GM19043 (cell line): ENCODE data around the gene PDZK1.
"Not testable (repeated sequence)": the region's sequence is repeated elsewhere in the genome, so short reads cannot be mapped to it uniquely, and the experiment has no call there.

Experiments
- ATAC-seq: cut with Tn5 transposase; IDR thresholded peaks from one replicate; pipeline ENCODE4 v1.9.1; 2021; ENCODE audit warnings: low read depth; ENCODE audit not compliant: unreplicated experiment

Gene PDZK1

GRCh38 chr1:145711213-145711651 is 4.1 kb upstream of the PDZK1 start:
- no peak for ATAC-seq

DNA sequence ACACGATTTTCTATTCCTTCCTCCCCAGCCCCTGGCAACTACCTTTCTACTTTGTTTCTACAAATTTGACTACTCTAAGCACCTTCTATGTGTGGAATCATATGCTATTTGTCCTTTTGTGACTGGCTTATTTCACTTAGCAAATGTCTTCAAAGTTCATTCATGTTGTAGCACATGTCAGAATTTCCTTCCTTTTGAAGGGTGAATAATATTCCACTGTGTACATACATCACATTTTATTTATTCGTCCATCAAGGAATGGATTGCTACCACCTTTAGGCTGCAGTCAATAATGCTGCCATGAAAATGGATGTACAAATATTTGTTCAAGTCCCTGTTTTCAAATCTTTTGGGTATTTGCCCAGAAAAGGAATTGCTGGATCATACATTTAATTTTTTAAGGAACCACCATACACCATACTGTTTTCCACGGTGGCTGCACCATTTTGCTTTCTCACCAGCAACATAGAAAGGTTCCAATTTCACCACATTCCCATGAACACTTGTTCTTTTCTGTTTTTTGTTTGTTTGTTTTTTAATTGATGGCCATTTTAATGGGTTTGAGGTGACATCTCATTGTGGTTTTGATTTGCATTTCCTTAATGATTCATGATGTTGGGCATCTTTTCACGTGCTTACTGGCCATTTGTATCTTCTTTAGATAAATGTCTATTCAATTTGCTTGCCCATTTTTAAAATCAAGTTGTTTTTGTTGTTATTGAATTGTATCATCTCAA is 3.3 kb upstream of the PDZK1 start:
- no peak for ATAC-seq

DNA sequence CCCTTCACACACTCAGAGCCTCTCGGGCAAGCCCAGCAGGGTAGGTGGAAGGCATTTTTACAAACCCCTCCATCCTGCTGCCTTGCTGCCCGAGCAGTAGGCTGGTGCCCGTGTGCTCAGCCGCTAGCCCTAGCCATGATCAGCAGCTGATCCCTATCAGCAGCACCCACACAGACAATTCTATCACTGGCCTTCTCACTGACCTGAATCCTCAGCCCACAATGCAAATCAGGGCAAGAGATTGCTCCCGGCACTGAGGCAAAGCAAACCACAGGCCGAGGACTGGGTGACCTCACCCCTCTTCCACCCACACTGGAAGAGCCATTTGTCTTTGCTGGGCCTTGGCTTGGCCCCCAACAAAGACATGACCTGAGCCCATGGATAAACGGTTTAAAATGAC is 895 bp upstream of the PDZK1 start:
- ATAC-seq, result no peak

GRCh38 chr1:145706086-145706664 is 993 bp downstream of the PDZK1 start:
- no peak for ATAC-seq

GRCh38 chr1:145705622-145706021 is 1.5 kb downstream of the PDZK1 start:
- ATAC-seq, result no peak

GRCh38 chr1:145702826-145703225 is 4.3 kb downstream of the PDZK1 start:
- ATAC-seq, result no peak

- ATAC-seq, result no peak
Measured at GRCh38 chr1:145702052-145702451, 5.1 kb downstream of the PDZK1 start.

DNA sequence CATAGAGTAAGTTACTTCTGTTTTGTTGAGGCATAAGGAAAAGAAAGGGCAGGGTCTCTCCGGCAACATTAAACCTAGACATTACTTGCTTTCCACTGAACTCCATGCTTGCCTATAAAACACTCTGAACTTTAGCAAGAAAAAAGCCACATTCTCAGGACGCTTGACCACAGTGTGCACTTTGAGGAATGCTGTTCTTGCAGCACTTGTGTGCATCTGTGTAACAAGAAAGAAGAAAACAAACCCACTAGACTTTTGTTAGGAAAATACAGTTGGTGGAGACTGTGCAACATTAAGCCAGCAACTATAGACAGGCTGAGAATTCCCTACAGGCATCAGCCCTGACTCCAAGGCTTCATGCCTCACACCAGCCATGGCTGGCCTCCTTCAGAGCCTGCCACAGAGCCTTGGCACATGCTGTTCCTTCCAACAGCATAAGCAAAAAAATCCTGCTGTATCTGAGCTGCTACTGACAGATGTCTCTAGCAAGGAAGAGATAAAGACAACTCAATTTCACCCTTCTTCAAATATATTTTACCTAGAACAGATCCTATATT is 5.8 kb downstream of the PDZK1 start:
- ATAC-seq, result no peak

DNA sequence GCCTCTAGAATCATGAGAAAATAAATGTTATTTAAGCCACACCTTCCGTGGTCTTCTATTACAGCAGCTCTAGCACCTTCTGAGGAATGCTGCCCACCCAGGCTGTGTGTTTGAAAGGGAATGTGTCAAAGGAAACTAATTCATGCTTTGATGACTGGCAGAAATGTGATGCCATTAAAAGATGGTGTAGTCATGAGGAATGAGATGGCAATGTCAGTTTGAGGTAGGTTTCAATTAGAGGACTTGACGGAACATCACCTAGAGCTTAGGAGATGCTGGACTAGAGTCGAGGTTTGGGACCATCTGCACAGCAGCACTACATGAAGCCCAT is 10.6 kb downstream of the PDZK1 start:
- ATAC-seq, result no peak

GRCh38 chr1:145695821-145696629 is 11.1 kb downstream of the PDZK1 start:
- no peak for ATAC-seq

- no peak for ATAC-seq
Measured at GRCh38 chr1:145692785-145693443, 14.3 kb downstream of the PDZK1 start.

GRCh38 chr1:145690587-145691558 is 16.3 kb downstream of the PDZK1 start:
- peak; percentile 84 for ATAC-seq

GRCh38 chr1:145689922-145690321 is 17.2 kb downstream of the PDZK1 start:
- ATAC-seq, result no peak

DNA sequence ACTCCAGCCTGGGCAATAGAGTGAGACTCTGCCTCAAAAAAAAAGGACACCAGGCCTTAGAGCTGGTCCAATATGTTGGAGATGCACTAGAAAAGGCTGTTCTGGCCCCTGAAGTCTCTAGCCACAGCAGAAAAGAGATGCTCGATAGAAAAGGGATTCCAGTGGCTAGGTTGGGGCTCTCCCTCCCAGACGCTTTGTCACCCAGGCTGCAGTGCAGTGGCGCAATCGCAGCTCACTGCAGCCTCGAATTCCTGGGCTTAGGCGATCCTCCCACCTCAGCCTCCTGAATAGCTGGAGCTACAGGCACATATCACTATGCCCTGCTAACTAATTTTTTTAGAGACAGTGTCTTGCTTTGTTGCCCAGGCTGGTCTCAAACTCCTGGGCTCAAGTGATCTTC is 18.2 kb downstream of the PDZK1 start:
- ATAC-seq, result no peak

GRCh38 chr1:145688328-145688727 is 18.8 kb downstream of the PDZK1 start:
- no peak for ATAC-seq

- not testable (repeated sequence) for ATAC-seq
Measured at GRCh38 chr1:145686078-145686477, 21.1 kb downstream of the PDZK1 start.

DNA sequence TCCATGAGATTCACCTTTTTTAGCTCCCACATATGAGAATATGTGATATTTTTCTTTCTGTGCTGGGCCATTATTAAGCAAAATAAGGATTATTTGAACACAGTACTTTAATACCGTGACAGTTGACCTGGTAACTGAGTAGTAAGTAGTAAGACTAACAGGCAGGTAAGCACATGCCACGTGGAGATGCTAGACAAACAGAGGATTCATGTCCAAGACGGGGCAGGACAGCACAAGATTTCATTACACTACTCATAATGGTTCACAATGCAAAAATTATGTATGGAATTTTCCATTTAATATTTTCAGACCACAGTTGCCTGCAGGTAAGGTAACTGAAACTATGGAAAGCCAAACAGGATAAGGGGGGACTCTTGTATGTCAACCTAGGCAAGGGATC is 22.3 kb downstream of the PDZK1 start:
- not testable (repeated sequence) for ATAC-seq

- ATAC-seq, result not testable (repeated sequence)
Measured at GRCh38 chr1:145673217-145673616, 34.0 kb downstream of the PDZK1 start.

GRCh38 chr1:145670995-145671745 is 36.0 kb downstream of the PDZK1 start:
- not testable (repeated sequence) for ATAC-seq
